K562 (cell line): Measurements from ENCODE around the gene SAPCD1. TPM values are rescaled to one million over a fixed set of nuclear protein-coding genes. Genes with fewer than 3 reads are reported as not detected.

Source experiments
- CHAMP1 ChIP-seq: fragments of 450-650 bp; IDR thresholded peaks from 2 replicates; pipeline ENCODE4 v1.6.1; 2016; ENCODE audit warnings: mild to moderate bottlenecking
- CREBBP ChIP-seq: IDR thresholded peaks from one replicate; pipeline ENCODE4 v1.6.1; 2012; ENCODE audit warnings: low read depth, mild to moderate bottlenecking, control low read depth, inconsistent platforms, low read length
- FOXK1 ChIP-seq: sonication (generic); formaldehyde crosslinking; IDR thresholded peaks from 2 replicates; pipeline ENCODE4 v1.8.0; 2022; ENCODE audit warnings: missing genetic modification reagents, mild to moderate bottlenecking, borderline replicate concordance
- KDM1A ChIP-seq, 2 experiments: fragments of 450-650 bp; IDR thresholded peaks; 2 replicates each; pipeline ENCODE4 v1.6.1; 2016; ENCODE audit warnings: mild to moderate bottlenecking in 2 of 2
- NONO ChIP-seq, 2 experiments: fragments of 200-400 bp in 1 of 2; fragments of 450-650 bp in 1 of 2; formaldehyde crosslinking in 1 of 2; IDR thresholded peaks; 2 replicates each; pipeline ENCODE4 v1.6.1; 2017; ENCODE audit warnings: low read depth in 2 of 2, mild to moderate bottlenecking in 2 of 2, moderate library complexity in 2 of 2, low read length in 1 of 2
- NR1H2 ChIP-seq: sonication (generic); formaldehyde crosslinking; IDR thresholded peaks from 2 replicates; pipeline ENCODE4 v1.4.0; 2020; ENCODE audit warnings: mild to moderate bottlenecking, missing genetic modification reagents
- NR4A1 ChIP-seq, 2 experiments: fragments of 250-450 bp in 1 of 2; fragments of 450-650 bp in 1 of 2; sonication (Bioruptor Pico) in 1 of 2; IDR thresholded peaks; 2 replicates each; pipeline versions ENCODE4 v1.4.0 to v1.6.1; 2016 to 2020; ENCODE audit warnings: mild to moderate bottlenecking in 2 of 2, missing compliant biosample characterization in 1 of 2, missing genetic modification characterization in 1 of 2, moderate library complexity in 1 of 2
- PURB ChIP-seq: sonication (generic); formaldehyde crosslinking; IDR thresholded peaks from 2 replicates; pipeline ENCODE4 v1.9.0; 2021; ENCODE audit warnings: low read depth, mild to moderate bottlenecking, missing genetic modification reagents
- RBM34 ChIP-seq: fragments of 200-400 bp; formaldehyde crosslinking; IDR thresholded peaks from 2 replicates; pipeline ENCODE4 v1.6.1; 2018; ENCODE audit warnings: low read length, borderline replicate concordance; ENCODE audit not compliant: insufficient read depth
- SMARCA4 ChIP-seq: fragments of 450-650 bp; IDR thresholded peaks from 2 replicates; pipeline ENCODE4 v1.6.1; 2016
- SRF ChIP-seq, 2 experiments: fragments of 250-450, 450-650 bp in 1 of 2; sonication (Bioruptor Pico) in 1 of 2; sonication (generic) in 1 of 2; formaldehyde crosslinking; IDR thresholded peaks; 2 replicates each; pipeline versions ENCODE4 v1.5.0 to v1.5.1; 2020 to 2022; ENCODE audit warnings: mild to moderate bottlenecking in 1 of 2, missing genetic modification reagents in 1 of 2
- TARDBP ChIP-seq: fragments of 450-650 bp; IDR thresholded peaks from 2 replicates; pipeline ENCODE4 v1.6.1; 2016
- TCF15 ChIP-seq: fragments of 250-450 bp; sonication (Bioruptor Pico); IDR thresholded peaks from 2 replicates; pipeline ENCODE4 v1.8.0; 2022; ENCODE audit warnings: moderate library complexity, mild to moderate bottlenecking, inconsistent platforms
- XRCC4 ChIP-seq: IDR thresholded peaks from one replicate; pipeline ENCODE4 v1.6.1; 2011; ENCODE audit not compliant: insufficient read depth, insufficient read length; ENCODE audit errors: extremely low read depth
- ZBTB5 ChIP-seq: fragments of 450-650 bp; IDR thresholded peaks from 2 replicates; pipeline ENCODE4 v1.6.1; 2017; ENCODE audit warnings: antibody characterized with exemption
- ZNF282 ChIP-seq: sonication (generic); formaldehyde crosslinking; IDR thresholded peaks from 2 replicates; pipeline ENCODE4 v1.8.1; 2023; ENCODE audit warnings: missing genetic modification reagents
- ZNF384 ChIP-seq: IDR thresholded peaks from 2 replicates; pipeline ENCODE4 v1.6.1; 2012; ENCODE audit warnings: low read depth, low read length, improper control_type of control experiment
- ZNF586 ChIP-seq: fragments of 450-650 bp; formaldehyde crosslinking; conservative IDR thresholded peaks from 2 replicates; pipeline ENCODE4 v1.4.0; 2020; ENCODE audit warnings: mild to moderate bottlenecking, moderate library complexity
- ZNF764 ChIP-seq: fragments of 250-450 bp; sonication (Bioruptor Pico); IDR thresholded peaks from 2 replicates; pipeline ENCODE4 v1.4.0; 2020; ENCODE audit warnings: low read depth, mild to moderate bottlenecking, moderate library complexity
- polyA plus RNA-seq, 8 experiments: library from polyadenylated mRNA; depleted of rRNA in 4 of 8; stranded (reverse) in 5 of 8; unstranded in 3 of 8; fragments of >200 nt; fragmentation: Nextera tagmentation in 2 of 8; fragmentation: Illumina TruSeq in 1 of 8; extraction: Ambion mirVana in 2 of 8; extraction: Trizol in 1 of 8; gene quantifications; 2 replicates each; pipeline versions ENCODE4 v1.2.1 to v1.2.3, GENCODE V29; 2011 to 2014; ENCODE audit warnings: inconsistent platforms in 1 of 8, missing spikeins in 1 of 8
- total RNA-seq, 7 experiments: library from RNA; depleted of rRNA in 6 of 7; stranded (reverse); fragments of >200 nt in 6 of 7; fragmentation: Illumina TruSeq in 2 of 7; extraction: Trizol in 2 of 7; gene quantifications; 2 replicates each; pipeline versions ENCODE4 v1.2.1 to v1.2.3, GENCODE V29; 2011 to 2021; ENCODE audit warnings: low replicate concordance in 1 of 7
- TF ChIP-seq, protein P1 (sequence below): sonication (generic); formaldehyde crosslinking; IDR thresholded peaks from 2 replicates; pipeline ENCODE4 v1.5.0; 2020; ENCODE audit warnings: missing genetic modification reagents

Gene SAPCD1
- total and polyA plus RNA-seq, 9 of the 15 experiments (the other 6 are each of a cell fraction or from before 2014, with no cell fraction given): 2.6 to 30.2 (median 7.4) TPM

DNA sequence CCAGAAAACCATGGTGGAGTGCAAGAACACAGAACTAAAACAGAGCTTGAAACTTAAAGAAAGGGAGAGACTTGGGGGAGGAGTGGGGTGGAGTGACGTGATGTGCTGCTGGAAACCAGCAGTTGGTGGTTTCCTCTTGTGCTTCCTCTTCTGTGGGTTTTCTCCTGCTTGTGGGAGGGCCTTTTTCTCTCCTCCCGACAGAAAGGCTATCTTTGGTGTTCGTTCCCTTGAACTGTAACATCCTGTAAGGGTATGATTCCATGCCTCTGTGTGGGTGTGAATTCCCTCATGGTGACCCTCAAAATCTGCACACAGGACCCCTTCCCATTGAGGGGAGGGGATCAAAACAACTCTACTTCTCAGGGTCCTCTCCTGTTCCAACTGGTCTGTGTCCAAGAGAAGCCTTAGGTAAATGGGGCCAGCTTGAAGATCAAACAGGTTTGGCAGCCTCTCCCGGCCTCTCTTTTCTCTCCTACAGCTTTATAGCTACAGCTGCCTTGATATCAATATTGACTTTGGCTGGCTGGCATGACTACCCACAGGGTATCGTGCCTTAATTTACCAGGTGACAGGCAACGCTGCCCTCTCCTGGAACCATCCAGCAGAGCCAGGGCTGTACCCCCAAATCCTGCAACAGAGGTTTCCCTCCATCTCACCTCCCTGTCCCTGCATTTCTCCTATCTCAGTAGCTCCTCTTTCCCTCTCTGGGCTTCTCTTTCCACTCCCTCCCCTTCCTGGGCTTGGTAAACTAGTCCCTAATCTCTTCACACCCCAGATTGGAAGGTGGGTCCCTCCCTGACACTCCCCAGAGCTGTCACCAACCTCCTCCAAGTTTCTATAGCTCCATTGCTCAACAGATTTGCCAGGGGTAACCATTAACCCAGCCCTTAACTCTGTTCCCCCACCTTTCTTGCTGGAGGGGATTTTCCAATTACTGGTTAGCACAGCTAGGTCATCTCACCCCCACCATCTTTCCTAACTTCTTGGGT is 24.2 kb upstream of the SAPCD1 start (continued):
- no peak; the same call in 1 of the 2 replicates for TF ChIP-seq ZBTB5
- 0 out of 2 replicates have a peak, but pooled peaks have one; percentile 17 for TF ChIP-seq NR4A1 (CRISPR knock-in tag; IDR thresholded peaks at IDR 0.05)
- TF ChIP-seq NR4A1 (tag; IDR thresholded peaks at IDR 0.05): peak; percentile 74; the same call in 1 of the 2 replicates
- no peak for TF ChIP-seq XRCC4
- TF ChIP-seq KDM1A (IDR thresholded peaks at IDR 0.05): no peak
- no peak for TF ChIP-seq RBM34
- no peak for TF ChIP-seq NR1H2 (CRISPR knock-in tag)
- TF ChIP-seq SRF (CRISPR knock-in tag; IDR thresholded peaks at IDR 0.05): peak; percentile 72 to 93; a peak in 3 of 4 replicates
- TF ChIP-seq CREBBP: no peak
- TF ChIP-seq SMARCA4: no peak
- no peak; the same call in none of the 2 replicates for TF ChIP-seq FOXK1 (CRISPR knock-in tag)
- TF ChIP-seq, protein P1, sequence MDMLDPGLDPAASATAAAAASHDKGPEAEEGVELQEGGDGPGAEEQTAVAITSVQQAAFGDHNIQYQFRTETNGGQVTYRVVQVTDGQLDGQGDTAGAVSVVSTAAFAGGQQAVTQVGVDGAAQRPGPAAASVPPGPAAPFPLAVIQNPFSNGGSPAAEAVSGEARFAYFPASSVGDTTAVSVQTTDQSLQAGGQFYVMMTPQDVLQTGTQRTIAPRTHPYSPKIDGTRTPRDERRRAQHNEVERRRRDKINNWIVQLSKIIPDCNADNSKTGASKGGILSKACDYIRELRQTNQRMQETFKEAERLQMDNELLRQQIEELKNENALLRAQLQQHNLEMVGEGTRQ (CRISPR knock-in tag): no peak
- TF ChIP-seq CHAMP1: no peak
- no peak for TF ChIP-seq NONO (IDR thresholded peaks at IDR 0.05; ENCODE audit: low read depth in 2 of 2, low read length in 1 of 2)
- TF ChIP-seq TCF15 (CRISPR knock-in tag): peak; percentile 76; the same call in 1 of the 2 replicates
- no peak for TF ChIP-seq ZNF282 (CRISPR knock-in tag)
- no peak for TF ChIP-seq PURB
- TF ChIP-seq TARDBP: no peak
- peak; percentile 7; the same call in 1 of the 2 replicates for TF ChIP-seq ZNF586
- 0 out of 2 replicates have a peak, but pooled peaks have one; percentile 4 for TF ChIP-seq ZNF384
- peak; percentile 69; the same call in 1 of the 2 replicates for TF ChIP-seq ZNF764
